Measurements from ENCODE around the gene LRP11. TPM values are rescaled to one million over a fixed set of nuclear protein-coding genes. Genes with fewer than 3 reads are reported as not detected.
"Not testable (repeated sequence)": the region's sequence is repeated elsewhere in the genome, so short reads cannot be mapped to it uniquely, and the experiment has no call there.

The LRP11 gene
- total RNA-seq, 1 donor from 2014 or later: 0.29 TPM

GRCh38 chr6:149909701-149910470, 45.7 kb upstream of the LRP11 start:
- Mint-ChIP-seq H3K27me3 (peaks cover 25% of the 10 kb centered on the region), H3K4me3 (no peak overlapping the region), H3K9me3 (peaks cover 10% of the 10 kb centered on the region), H3K36me3 (ENCODE audit: low read depth) (peaks cover 1% of the 10 kb centered on the region), H3K27ac (no peak overlapping the region), H3K4me1 (no peaks in the 10 kb centered on the region)
- no peak for ATAC-seq (ENCODE audit: low read depth)
- intact Hi-C loops (cut with micrococcal nuclease): no loop called here
- DNase-seq: no peak
- CTCF ChIA-PET: no interaction called here
- TF ChIP-seq CTCF (IDR thresholded peaks at IDR 0.05): no peak
- POLR2A ChIA-PET: no interaction called here

DNA sequence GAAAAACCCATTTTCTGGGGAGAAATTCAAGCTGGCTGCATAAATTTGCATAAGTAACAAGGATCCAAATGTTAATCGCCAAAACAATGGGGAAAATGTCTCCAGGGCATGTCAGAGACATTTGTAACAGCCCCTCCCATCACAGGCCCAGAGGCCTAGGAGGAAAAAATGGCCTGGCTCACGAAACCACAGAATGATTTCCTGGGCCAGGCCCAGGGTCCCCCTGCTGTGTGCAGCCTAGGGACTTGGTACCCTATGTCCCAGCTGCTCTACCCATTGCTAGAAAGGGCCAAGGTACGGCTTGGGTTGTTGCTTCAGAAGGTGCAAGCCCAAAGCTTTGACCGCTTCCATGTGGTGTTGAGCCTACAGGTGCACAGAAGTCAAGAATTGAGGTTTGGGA, 44.3 kb upstream of the LRP11 start:
- H3K27me3 Mint-ChIP-seq: peaks cover 20% of the 10 kb centered on the region
- ATAC-seq (ENCODE audit: low read depth); POLR2A ChIA-PET; H3K4me3 Mint-ChIP-seq; DNase-seq; H3K36me3 Mint-ChIP-seq (ENCODE audit: low read depth); intact Hi-C loops (cut with micrococcal nuclease); H3K4me1 Mint-ChIP-seq; CTCF ChIA-PET; H3K9me3 Mint-ChIP-seq; H3K27ac Mint-ChIP-seq: not testable (repeated sequence)

- Mint-ChIP-seq H3K36me3 (ENCODE audit: low read depth) (peaks cover 1% of the 10 kb centered on the region), H3K4me3 (no peak overlapping the region), H3K27me3 (peaks cover 14% of the 10 kb centered on the region), H3K4me1 (no peaks in the 10 kb centered on the region), H3K9me3 (peaks cover 10% of the 10 kb centered on the region), H3K27ac (no peak overlapping the region)
- ATAC-seq (ENCODE audit: low read depth): no peak
- TF ChIP-seq CTCF (IDR thresholded peaks at IDR 0.05): no peak
- ChIA-PET CTCF (no interaction called here), POLR2A (no interaction called here)
- intact Hi-C loops (cut with micrococcal nuclease): no loop called here
- no peak for DNase-seq
These were observed 43.2 kb upstream of the LRP11 start for GRCh38 chr6:149907317-149907716.

DNA sequence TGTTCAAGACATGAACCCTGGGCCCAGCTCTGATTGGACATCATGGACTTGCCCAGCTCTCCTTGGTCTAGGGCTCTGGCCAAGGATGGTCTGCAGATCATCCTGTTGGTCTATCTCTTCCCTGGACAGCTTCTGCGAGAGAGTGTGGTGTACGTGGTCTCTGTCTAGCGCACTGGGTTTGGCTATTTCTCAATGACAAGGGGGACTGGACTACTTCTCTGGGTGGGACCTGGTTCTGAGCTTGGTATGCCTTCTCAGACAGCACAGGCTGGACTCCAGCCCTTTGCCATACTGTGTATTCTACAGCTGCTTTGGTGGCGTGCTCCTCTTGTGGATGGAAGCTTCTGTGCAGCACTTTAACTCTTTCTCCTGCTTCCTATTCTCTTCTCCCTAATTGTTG, 42.2 kb upstream of the LRP11 start:
- TF ChIP-seq CTCF (IDR thresholded peaks at IDR 0.05): no peak
- H3K4me3 Mint-ChIP-seq: no peak overlapping the region
- ChIA-PET POLR2A (no interaction called here), CTCF (interaction anchor here (0.6 kb wide), 1 partner anchor 489 kb away, joined by 3 read pairs; no protein-coding TSS in a partner anchor)
- peaks cover 1% of the 10 kb centered on the region for H3K36me3 Mint-ChIP-seq (ENCODE audit: low read depth)
- peaks cover 10% of the 10 kb centered on the region for H3K9me3 Mint-ChIP-seq
- ATAC-seq (ENCODE audit: low read depth) (no peak), DNase-seq (no peak)
- no peaks in the 10 kb centered on the region for H3K4me1 Mint-ChIP-seq
- intact Hi-C loops (cut with micrococcal nuclease): no loop called here
- peaks cover 16% of the 10 kb centered on the region for H3K27me3 Mint-ChIP-seq
- no peak overlapping the region for H3K27ac Mint-ChIP-seq

DNA sequence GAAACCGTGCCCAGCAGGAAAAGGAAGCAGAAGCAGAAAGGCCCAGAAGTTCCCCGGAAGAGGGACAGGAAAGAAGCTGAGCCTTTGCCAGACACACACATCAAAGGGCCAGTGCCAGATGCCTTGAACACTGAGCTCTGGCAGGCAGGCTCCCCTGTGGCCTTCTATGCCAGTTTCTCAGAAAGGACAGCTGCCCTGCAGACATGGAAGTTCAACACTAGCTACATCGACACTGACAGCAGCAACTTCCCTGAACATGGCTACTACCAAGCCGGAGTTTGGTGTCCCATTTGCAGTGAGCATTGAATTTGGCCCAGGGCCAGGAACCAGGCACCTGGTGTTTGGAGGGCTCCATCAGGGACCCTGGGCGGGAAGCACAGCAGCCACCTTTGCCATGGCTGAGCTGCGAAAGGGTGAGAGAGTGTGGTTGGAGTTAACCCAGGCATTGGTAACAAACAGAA, 41.8 kb upstream of the LRP11 start:
- peaks cover 1% of the 10 kb centered on the region for H3K36me3 Mint-ChIP-seq (ENCODE audit: low read depth)
- ChIA-PET POLR2A (no interaction called here), CTCF (interaction anchor here (0.6 kb wide), 1 partner anchor 489 kb away, joined by 3 read pairs; no protein-coding TSS in a partner anchor)
- ATAC-seq (ENCODE audit: low read depth) (no peak), DNase-seq (no peak)
- H3K27ac Mint-ChIP-seq: no peak overlapping the region
- H3K27me3 Mint-ChIP-seq: peaks cover 14% of the 10 kb centered on the region
- intact Hi-C loops (cut with micrococcal nuclease): no loop called here
- peaks cover 10% of the 10 kb centered on the region for H3K9me3 Mint-ChIP-seq
- no peaks in the 10 kb centered on the region for H3K4me1 Mint-ChIP-seq
- H3K4me3 Mint-ChIP-seq: no peak overlapping the region
- no peak for TF ChIP-seq CTCF (IDR thresholded peaks at IDR 0.05)
